HCT116 (cell line): Measurements from ENCODE around the gene RIPK4. TPM values are rescaled to one million over a fixed set of nuclear protein-coding genes. Genes with fewer than 3 reads are reported as not detected.

Experiments used
- ATAC-seq: fragments of 200-7000 bp; cut with Tn5 transposase; 2 replicates; pipeline ENCODE4 v1.9.1; 2020; ENCODE audit warnings: mild to moderate bottlenecking, moderate library complexity
- BruUV-seq: library from RNA; stranded (reverse); fragments of 400-500 nt; replicated peaks from 2 replicates; lab custom pipeline; 2021; lab: Mats Ljungman, UMichigan
- CTCF ChIA-PET: fragments of 300-600 bp; sonication (Branson Sonifier 250); formaldehyde crosslinking; loops from one replicate; lab custom pipeline; 2021; ENCODE audit warnings: antibody characterized with exemption; lab: Charles Lee
- POLR2A ChIA-PET: fragments of 300-600, 350-600 bp; sonication (Branson Sonifier 250); formaldehyde crosslinking; loops from one replicate; lab custom pipeline; 2021; ENCODE audit warnings: antibody characterized with exemption; lab: Charles Lee
- RAD21 ChIA-PET, 2 experiments: fragments of 300-600 bp; sonication (Branson Sonifier 250); formaldehyde crosslinking; loops; one replicate each; lab custom pipeline; 2023; ENCODE audit warnings: low total read pairs in 2 of 2; ENCODE audit not compliant: uncharacterized antibody in 2 of 2, unreplicated experiment in 2 of 2, low non-redundant PET in 1 of 2; lab: Charles Lee
- DNase-seq: peaks from one replicate; pipeline ENCODE4 v3.0.0-alpha.2; 2010; ENCODE audit warnings: low read depth, low spot score
- H2AFZ ChIP-seq: fragments of 200-600 bp; shearing (Covaris generic), sonication (generic); 2 replicates; pipeline ENCODE4 v1.6.1; 2017; ENCODE audit warnings: low read depth, mixed run types, mixed read lengths, antibody characterized with exemption, low read length; ENCODE audit not compliant: poor library complexity, severe bottlenecking
- H3K27ac ChIP-seq: 2 replicates; pipeline ENCODE4 v1.5.1; 2012; ENCODE audit warnings: low read depth, low read length
- H3K27me3 ChIP-seq: fragments of 200-600 bp; sonication (generic); 2 replicates; pipeline ENCODE4 v1.6.1; 2016; ENCODE audit warnings: mixed run types, low read length, mixed read lengths; ENCODE audit not compliant: insufficient read depth
- H3K36me3 ChIP-seq, 2 experiments: fragments of 200-500 bp in 1 of 2; fragments of 200-600 bp in 1 of 2; sonication (Bioruptor generic) in 1 of 2; sonication (generic) in 1 of 2; 2 replicates each; pipeline versions ENCODE4 v1.5.1 to v1.6.1; 2014 to 2016; ENCODE audit warnings: low read length in 2 of 2, inconsistent platforms in 1 of 2, mixed read lengths in 1 of 2, mixed run types in 1 of 2; ENCODE audit not compliant: insufficient read depth in 2 of 2, control insufficient read depth in 1 of 2
- H3K4me1 ChIP-seq, 2 experiments: fragments of 200-600 bp in 1 of 2; sonication (generic) in 1 of 2; 2 replicates each; pipeline versions ENCODE4 v1.5.1 to v1.6.1; 2012 to 2017; ENCODE audit warnings: low read length in 2 of 2, inconsistent platforms in 1 of 2, mild to moderate bottlenecking in 1 of 2, mixed read lengths in 1 of 2, mixed run types in 1 of 2, moderate library complexity in 1 of 2; ENCODE audit not compliant: insufficient read depth in 2 of 2, control insufficient read depth in 1 of 2
- H3K4me2 ChIP-seq: fragments of 200-600 bp; sonication (generic); 2 replicates; pipeline ENCODE4 v1.6.1; 2017; ENCODE audit warnings: mixed run types, low read length, mixed read lengths
- H3K4me3 ChIP-seq, 2 experiments: fragments of 200-600 bp in 1 of 2; sonication (generic) in 1 of 2; replicated peaks in 1 of 2; 2 replicates each; pipeline ENCODE4 v1.5.1; 2011 to 2016; ENCODE audit warnings: low read length in 2 of 2, control low read depth in 1 of 2, low read depth in 1 of 2, mild to moderate bottlenecking in 1 of 2, mixed read lengths in 1 of 2, mixed run types in 1 of 2
- H3K79me2 ChIP-seq: fragments of 200-600 bp; sonication (generic); 2 replicates; pipeline ENCODE4 v1.6.1; 2017; ENCODE audit warnings: mild to moderate bottlenecking, mixed run types, low read length, moderate library complexity, mixed read lengths; ENCODE audit not compliant: insufficient read depth
- H3K9ac ChIP-seq: fragments of 200-600 bp; sonication (generic); 2 replicates; pipeline ENCODE4 v1.6.1; 2016; ENCODE audit warnings: low read length, mixed read lengths
- H3K9me2 ChIP-seq: fragments of 200-600 bp; sonication (generic), shearing (Covaris generic); 2 replicates; pipeline ENCODE4 v1.6.1; 2017; ENCODE audit warnings: mixed run types, mild to moderate bottlenecking, moderate library complexity; ENCODE audit not compliant: insufficient read depth
- H3K9me3 ChIP-seq, 2 experiments: fragments of 200-500 bp in 1 of 2; fragments of 200-600 bp in 1 of 2; sonication (Bioruptor generic) in 1 of 2; sonication (generic) in 1 of 2; 2 replicates each; pipeline ENCODE4 v1.6.1; 2014 to 2017; ENCODE audit warnings: low read length in 2 of 2, mixed read lengths in 2 of 2, inconsistent platforms in 1 of 2, low read depth in 1 of 2, mild to moderate bottlenecking in 1 of 2, mixed run types in 1 of 2, moderate library complexity in 1 of 2; ENCODE audit not compliant: control insufficient read depth in 1 of 2, insufficient read depth in 1 of 2
- H4K20me1 ChIP-seq: fragments of 200-600 bp; sonication (generic), shearing (Covaris generic); 2 replicates; pipeline ENCODE4 v1.6.1; 2017; ENCODE audit warnings: mixed run types, mild to moderate bottlenecking, moderate library complexity; ENCODE audit not compliant: insufficient read depth
- CBX3 ChIP-seq: IDR thresholded peaks from 2 replicates; pipeline ENCODE4 v1.6.1; 2012; ENCODE audit warnings: low read depth
- ELF1 ChIP-seq: IDR thresholded peaks from 2 replicates; pipeline ENCODE4 v1.6.1; 2012; ENCODE audit warnings: low read depth, borderline replicate concordance
- MAX ChIP-seq: IDR thresholded peaks from 2 replicates; pipeline ENCODE4 v1.6.1; 2012
- POLR2A ChIP-seq: IDR thresholded peaks from 2 replicates; pipeline ENCODE4 v1.7.0; 2011; ENCODE audit warnings: borderline replicate concordance; ENCODE audit not compliant: insufficient read depth, insufficient read length; ENCODE audit errors: extremely low read depth
- POLR2AphosphoS5 ChIP-seq: IDR thresholded peaks from 2 replicates; pipeline ENCODE4 v1.6.1; 2011; ENCODE audit warnings: mild to moderate bottlenecking, low read depth, low read length, moderate library complexity
- SRF ChIP-seq: IDR thresholded peaks from 2 replicates; pipeline ENCODE4 v1.6.1; 2012; ENCODE audit warnings: low read depth
- TCF7L2 ChIP-seq: IDR thresholded peaks from 2 replicates; pipeline ENCODE4 v1.7.0; 2011; ENCODE audit warnings: borderline replicate concordance, inconsistent platforms; ENCODE audit not compliant: insufficient read depth, insufficient read length; ENCODE audit errors: extremely low read depth
- YY1 ChIP-seq: IDR thresholded peaks from 2 replicates; pipeline ENCODE4 v1.6.1; 2011; ENCODE audit warnings: low read length, low read depth, moderate library complexity, mild to moderate bottlenecking; ENCODE audit not compliant: insufficient replicate concordance; ENCODE audit errors: extremely low read depth
- intact Hi-C: fragments of 100-400 bp; cut with micrococcal nuclease; formaldehyde crosslinking; loops from 2 replicates; pipeline ENCODE4 v1.10.0; 2022
- total RNA-seq: library from RNA; stranded (reverse); gene quantifications from one replicate; pipeline ENCODE4 v1.2.1, GENCODE V29; 2021; ENCODE audit not compliant: unreplicated experiment

RIPK4 gene
- total RNA-seq, 1 experiment from 2014 or later = 9.9 TPM

- TF ChIP-seq TCF7L2 (no peak), ELF1 (no peak), CBX3 (no peak), SRF (no peak), MAX (no peak)
Observed at GRCh38 chr21:41729701-41730366, 37.0 kb downstream of the RIPK4 start (continued).

- H3K9me3 ChIP-seq = no peaks in the 10 kb centered on the region
- H3K79me2 ChIP-seq = no peaks in the 10 kb centered on the region
- ATAC-seq (peak; percentile 28), DNase-seq (no peak)
- peak overlapping the region in 1 of 2 experiments; percentile 43; a peak in 1 of 4 replicates for H3K4me3 ChIP-seq
- H2AFZ ChIP-seq = no peak overlapping the region
- no peak for TF ChIP-seq POLR2AphosphoS5
- peak; percentile 2 for TF ChIP-seq YY1
- TF ChIP-seq POLR2A = no peak
- intact Hi-C loops = no loop called here
- RAD21 ChIA-PET = no interaction called here
- H3K36me3 ChIP-seq = no peaks in the 10 kb centered on the region
- peak overlapping the region; percentile 60 for H3K9ac ChIP-seq
- POLR2A ChIA-PET = interaction anchor here (1.2 kb wide), 1 partner anchor 50 kb away, joined by 3 read pairs; no protein-coding TSS in a partner anchor
- CTCF ChIA-PET = interaction anchor here (1.1 to 1.4 kb wide), 2 partner anchors 11 to 116 kb away, joined by 3 to 4 read pairs; no protein-coding TSS in a partner anchor
- no peaks in the 10 kb centered on the region for H3K9me2 ChIP-seq
- peaks cover 24 to 33% of the 10 kb centered on the region in 2 experiments for H3K4me1 ChIP-seq
- peak overlapping the region; percentile 79 for H3K4me2 ChIP-seq
- BruUV-seq = no TSS peak
- H3K27ac ChIP-seq = peak overlapping the region; percentile 69
- H4K20me1 ChIP-seq = no peaks in the 10 kb centered on the region
- H3K27me3 ChIP-seq = no peaks in the 10 kb centered on the region
Observed at GRCh38 chr21:41727784-41728763, 38.8 kb downstream of the RIPK4 start.
